HG03135 (cell line): ENCODE measurements around the gene PCDHGA4.
"Not testable (repeated sequence)": the region's sequence is repeated elsewhere in the genome, so short reads cannot be mapped to it uniquely, and the experiment has no call there.

Source experiments
- ATAC-seq: cut with Tn5 transposase; IDR thresholded peaks from one replicate; pipeline ENCODE4 v1.9.1; 2021; ENCODE audit warnings: mild to moderate bottlenecking, moderate library complexity; ENCODE audit not compliant: unreplicated experiment

Gene PCDHGA4

DNA sequence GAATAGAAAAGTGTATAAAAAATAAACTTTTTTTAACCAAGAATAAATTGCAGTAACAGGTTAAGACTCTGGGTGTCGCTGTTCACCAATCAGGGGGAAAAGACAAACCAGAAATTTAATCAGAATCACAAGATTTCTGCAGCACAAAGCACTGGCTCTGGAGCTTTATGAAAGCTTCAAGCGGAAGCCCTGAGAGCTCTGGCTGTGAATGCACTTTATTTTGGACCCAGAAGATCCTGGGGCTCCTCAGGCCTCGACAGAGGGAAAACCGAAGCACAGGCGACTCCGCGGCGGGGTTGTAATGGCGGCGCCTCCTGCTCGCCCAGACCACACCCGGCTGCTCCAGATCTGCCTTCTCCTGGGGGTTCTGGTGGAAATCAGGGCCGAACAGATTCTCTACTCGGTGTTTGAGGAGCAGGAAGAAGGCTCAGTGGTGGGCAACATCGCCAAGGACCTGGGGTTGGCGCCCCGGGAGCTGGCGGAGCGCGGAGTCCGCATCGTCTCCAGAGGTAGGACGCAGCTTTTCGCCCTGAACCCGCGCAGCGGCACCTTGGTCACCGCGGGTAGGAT is at the start of gene PCDHGA4:
PCDHGA4 (plus strand) TSS at position 122 of the 570 bp plus-strand sequence; CDS start at position 209, 87 bp downstream.
- ATAC-seq = no peak

GRCh38 chr5:141306630-141307029 is 48.2 kb upstream of the PCDHGA4 start:
- ATAC-seq = no peak

- ATAC-seq = no peak
Observed at GRCh38 chr5:141313711-141314110, 41.1 kb upstream of the PCDHGA4 start.

- ATAC-seq = not testable (repeated sequence)
Observed at GRCh38 chr5:141316963-141317362, 37.9 kb upstream of the PCDHGA4 start.

GRCh38 chr5:141319202-141319601 is 35.6 kb upstream of the PCDHGA4 start:
- no peak for ATAC-seq

- ATAC-seq = no peak
Observed at GRCh38 chr5:141319699-141320098, 35.1 kb upstream of the PCDHGA4 start.

DNA sequence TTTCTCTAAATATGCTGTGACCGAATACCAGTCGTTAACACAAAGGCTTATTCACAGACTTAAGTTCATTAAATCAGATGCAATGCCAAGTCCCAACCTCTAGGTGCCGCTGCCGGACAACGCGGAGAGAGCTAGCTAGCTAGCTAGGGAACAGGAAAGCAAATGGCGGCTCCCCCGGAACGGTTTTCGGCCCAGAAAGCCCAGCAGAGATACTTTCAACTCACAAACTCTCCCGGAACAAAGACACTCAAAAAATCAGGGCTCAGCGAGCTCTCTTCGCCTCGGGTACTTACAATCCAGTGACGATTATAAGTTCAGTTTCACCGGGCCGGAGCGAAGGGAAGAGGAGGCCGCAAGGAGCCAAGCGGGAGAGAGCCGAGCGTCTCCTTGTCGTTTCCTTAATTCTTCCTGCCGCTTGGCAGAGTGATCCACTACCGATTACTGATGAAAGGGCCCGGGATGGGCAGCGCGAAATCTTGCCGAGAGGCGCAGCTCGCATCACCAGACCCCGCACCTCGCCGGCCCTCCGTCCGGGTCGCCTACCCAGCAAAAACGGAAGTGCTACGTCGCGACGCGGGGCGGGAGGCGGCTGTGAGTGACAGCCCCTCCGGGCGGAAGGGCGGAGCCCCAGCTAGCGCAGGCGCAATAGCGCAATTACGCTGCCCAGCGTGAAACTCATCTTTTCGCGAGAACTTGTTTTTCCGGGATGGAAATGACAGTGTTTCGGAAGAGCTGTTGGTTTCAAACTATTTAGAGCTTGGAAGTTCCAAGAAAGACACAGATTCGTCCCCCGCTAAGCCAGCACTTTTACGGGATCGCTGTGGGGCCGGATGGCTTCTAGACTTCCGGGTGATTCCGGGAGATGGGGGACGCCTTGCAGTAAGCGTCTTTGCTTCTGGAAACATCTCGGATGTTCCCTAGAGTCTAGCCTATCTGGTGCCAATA is 34.3 kb upstream of the PCDHGA4 start, which contains the start of gene TAF7:
TAF7 (minus strand) TSS at position 560 of the 945 bp plus-strand sequence. CDS start 740 bp downstream, outside the sequence.
- peak; percentile 98 for ATAC-seq

DNA sequence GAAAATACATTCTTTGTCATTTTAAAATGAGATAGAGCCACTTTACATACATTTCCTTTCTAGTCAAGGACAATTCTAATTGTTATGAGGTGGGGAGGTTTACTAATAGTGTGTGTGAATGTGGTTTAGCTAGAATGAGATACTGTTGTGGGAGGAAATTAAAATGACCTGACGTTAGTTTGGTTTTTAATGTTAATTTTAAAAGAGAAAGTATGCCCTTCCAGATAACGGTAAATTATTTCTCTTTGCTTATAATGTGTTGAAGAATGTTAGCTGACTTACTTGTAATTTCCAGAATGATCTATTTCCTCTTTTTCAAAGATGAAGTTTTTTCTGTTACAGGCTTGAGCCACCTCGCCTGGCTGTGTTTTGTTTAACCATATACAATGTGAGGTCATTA is 32.6 kb upstream of the PCDHGA4 start:
- no peak for ATAC-seq

DNA sequence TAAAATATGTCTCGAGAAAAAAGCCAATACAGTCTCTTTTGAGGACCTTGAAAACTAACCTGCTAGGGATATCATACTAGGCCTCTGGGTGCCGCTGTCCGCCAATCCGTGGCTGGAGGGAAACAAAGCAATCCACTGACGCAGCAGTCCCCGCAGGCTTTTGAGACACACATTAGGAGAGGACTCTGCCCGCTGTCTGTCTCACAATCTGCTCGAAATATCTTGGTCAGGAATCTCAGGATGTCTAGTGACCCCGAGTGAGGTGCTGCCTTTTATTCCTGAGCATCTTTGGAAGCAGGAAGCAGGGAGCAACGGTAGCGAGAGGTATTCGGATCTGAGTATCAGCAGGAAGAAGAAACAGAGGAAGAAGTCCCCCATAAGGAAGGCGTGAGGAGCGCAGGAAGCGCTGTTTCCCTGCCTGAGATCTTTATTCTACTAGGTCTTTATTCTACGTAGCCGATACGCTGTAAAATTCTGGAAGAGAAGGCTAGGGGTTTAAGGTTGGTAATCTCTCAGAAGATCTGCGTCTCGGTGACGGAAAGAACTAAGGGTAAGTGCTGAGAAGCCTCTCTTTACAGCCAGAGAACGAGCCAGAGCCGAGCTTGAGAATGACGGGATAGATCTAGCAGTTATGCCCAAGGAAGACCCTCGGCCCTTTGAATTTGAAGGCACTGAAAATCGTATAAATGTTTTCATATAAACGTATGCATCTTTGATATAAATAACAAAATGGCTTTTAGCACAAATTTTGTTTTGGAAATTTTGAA is 28.6 kb upstream of the PCDHGA4 start:
- ATAC-seq = peak; percentile 86

DNA sequence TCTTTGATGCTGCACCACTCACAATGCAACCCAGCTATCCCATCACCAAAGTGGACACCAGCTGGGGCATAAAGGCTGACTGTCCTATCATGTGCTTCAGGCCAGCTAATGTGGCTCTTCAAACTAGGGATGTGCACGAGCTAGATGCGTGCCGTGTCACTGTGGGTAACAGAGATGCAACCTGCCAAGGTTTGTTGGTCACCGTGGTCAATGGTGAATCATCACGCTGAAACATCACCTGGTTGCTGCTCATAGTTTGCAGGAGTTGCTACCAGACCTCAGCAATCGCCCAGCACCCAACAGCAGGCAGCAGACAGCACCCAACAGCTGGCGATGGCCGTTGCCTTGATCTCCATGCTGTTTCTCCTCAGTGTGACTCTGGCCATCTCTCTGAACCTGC is 26.6 kb upstream of the PCDHGA4 start:
- no peak for ATAC-seq

DNA sequence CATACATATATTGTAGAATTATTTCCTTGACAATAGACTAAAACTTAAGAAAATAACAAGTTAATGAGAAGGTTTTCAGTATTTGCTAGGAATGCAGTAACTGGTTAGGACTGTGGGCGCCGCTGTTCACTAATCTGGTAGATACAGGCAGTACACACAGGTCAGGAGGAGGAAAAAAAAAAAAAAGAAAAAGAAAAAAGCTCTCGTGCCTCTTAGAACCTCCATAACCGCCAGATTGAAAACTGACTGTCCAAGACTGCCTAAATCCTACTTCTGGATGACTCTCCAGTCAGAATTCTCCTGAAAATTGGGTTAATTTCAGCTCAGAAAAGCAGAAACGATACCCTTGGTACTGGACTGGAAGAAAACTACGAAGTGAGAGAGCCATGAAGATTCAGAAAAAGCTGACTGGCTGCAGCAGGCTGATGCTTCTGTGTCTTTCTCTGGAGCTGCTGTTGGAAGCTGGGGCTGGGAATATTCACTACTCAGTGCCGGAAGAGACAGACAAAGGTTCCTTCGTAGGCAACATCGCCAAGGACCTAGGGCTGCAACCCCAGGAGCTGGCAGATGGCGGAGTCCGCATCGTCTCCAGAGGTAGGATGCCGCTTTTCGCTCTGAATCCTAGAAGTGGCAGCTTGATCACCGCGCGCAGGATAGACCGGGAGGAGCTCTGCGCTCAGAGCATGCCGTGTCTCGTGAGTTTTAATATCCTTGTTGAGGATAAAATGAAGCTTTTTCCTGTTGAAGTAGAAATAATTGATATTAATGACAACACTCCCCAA is 24.3 kb upstream of the PCDHGA4 start, which contains the start of gene PCDHGA1:
PCDHGA1 (plus strand) TSS at position 216 of the 782 bp plus-strand sequence.
- ATAC-seq = no peak

GRCh38 chr5:141332571-141332970 is 22.2 kb upstream of the PCDHGA4 start:
- ATAC-seq = not testable (repeated sequence)

DNA sequence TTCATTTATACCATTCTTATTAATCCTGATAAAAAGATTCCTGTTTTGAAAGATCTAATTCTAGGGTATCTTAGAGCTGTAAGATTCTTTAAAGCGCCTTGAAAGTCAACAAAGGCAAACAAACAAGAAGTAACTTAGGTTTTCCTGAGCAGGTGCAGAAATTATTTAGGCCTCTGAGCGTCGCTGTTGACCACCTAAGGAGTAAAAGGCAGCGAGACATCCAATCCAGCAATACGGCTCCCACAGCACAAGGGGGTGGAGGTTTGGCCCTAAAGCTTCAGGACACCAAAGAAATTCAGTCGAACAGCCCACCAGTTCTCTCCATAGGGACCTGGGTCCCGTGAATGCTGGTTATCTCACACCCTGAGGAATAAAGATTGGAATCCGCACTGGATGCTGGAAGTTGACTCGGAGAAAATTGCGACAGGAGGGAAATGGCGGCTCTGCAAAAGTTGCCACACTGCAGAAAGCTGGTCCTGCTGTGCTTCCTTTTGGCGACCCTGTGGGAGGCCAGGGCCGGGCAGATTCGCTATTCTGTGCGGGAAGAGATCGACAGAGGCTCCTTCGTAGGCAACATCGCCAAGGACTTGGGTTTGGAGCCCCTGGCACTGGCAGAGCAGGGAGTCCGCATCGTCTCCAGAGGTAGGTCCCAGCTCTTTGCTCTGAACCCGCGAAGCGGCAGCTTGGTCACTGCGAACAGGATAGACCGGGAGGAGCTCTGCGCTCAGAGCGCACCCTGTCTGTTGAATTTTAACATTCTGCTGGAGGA is 16.1 kb upstream of the PCDHGA4 start, which contains the start of gene PCDHGA2:
PCDHGA2 (plus strand) TSS at position 223 of the 769 bp plus-strand sequence.
- ATAC-seq = no peak

DNA sequence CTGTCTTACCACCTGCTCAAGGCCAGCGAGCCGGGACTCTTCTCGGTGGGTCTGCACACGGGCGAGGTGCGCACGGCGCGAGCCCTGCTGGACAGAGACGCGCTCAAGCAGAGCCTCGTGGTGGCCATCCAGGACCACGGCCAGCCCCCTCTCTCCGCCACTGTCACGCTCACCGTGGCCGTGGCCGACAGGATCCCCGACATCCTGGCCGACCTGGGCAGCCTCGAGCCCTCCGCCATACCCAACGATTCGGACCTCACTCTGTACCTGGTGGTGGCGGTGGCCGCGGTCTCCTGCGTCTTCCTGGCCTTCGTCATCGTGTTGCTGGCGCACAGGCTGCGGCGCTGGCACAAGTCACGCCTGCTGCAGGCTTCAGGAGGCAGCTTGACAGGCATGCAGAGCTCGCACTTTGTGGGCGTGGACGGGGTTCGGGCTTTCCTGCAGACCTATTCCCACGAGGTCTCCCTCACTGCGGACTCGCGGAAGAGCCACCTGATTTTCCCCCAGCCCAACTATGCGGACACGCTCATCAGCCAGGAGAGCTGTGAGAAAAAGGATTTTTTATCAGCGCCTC is 14.0 kb upstream of the PCDHGA4 start:
- not testable (repeated sequence) for ATAC-seq

DNA sequence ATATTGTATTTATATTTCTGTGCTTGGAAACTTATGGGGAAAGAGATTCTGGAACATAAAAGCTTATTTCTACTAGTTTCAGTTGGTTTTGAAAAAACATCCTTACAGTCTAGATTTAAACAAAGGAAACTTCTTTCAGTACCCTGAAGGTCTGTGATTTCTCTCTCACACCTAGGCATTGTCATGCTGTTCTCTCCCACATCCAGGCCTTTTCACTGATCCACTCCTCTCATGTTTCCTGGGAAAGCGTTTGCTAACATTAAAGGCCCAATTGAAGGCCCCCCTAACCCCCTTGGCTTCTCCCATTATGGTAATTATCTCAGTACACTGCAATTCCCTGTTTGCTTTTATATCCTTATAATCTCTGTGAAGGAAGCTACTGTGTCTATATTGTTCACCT is 12.0 kb upstream of the PCDHGA4 start:
- ATAC-seq = no peak

GRCh38 chr5:141343242-141343952 is 11.4 kb upstream of the PCDHGA4 start, which contains the start of gene PCDHGA3:
Gene PCDHGA3 (plus strand): TSS chr5:141343829. CDS start chr5:141344034, 205 bp downstream.
- no peak for ATAC-seq

DNA sequence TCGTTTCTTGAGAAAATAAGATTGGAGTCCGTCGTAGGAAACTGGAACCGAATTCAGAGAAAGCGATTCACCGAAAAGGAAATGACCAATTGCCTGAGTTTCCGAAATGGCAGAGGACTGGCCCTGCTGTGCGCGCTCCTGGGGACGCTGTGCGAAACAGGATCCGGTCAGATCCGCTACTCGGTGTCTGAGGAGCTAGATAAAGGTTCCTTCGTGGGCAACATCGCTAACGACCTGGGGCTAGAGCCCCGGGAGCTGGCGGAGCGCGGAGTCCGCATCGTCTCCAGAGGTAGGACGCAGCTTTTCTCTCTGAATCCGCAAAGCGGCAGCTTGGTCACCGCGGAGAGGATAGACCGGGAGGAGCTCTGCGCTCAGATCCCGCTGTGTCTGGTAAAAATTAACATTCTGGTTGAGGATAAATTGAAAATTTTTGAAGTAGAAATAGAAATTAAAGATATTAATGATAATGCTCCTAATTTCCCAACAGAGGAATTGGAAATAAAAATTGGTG is 10.8 kb upstream of the PCDHGA4 start:
- ATAC-seq = no peak

- no peak for ATAC-seq
Observed at GRCh38 chr5:141345327-141345726, 9.5 kb upstream of the PCDHGA4 start.
